GM12878 (cell line): ENCODE data around the gene LHX2. TPM values are rescaled to one million over a fixed set of nuclear protein-coding genes. Genes with fewer than 3 reads are reported as not detected.

Experiments used
- ATAC-seq: fragments of 200-7000 bp; cut with Tn5 transposase; 3 replicates; pipeline ENCODE4 v1.9.1; 2020; ENCODE audit warnings: mild to moderate bottlenecking, moderate library complexity
- BruUV-seq: library from RNA; stranded (reverse); fragments of 400-500 nt; replicated peaks from 2 replicates; lab custom pipeline; 2021; lab: Mats Ljungman, UMichigan
- CTCF ChIA-PET: fragments of 300-600 bp; sonication (Branson Sonifier 250); formaldehyde crosslinking; extraction: SDS; loops from one replicate; lab custom pipeline; 2021; ENCODE audit warnings: inconsistent platforms; lab: Yijun Ruan, JAX
- POLR2A ChIA-PET: fragments of 350-600 bp; formaldehyde crosslinking; extraction: SDS; loops from one replicate; lab custom pipeline; 2021; ENCODE audit warnings: inconsistent platforms; lab: Charles Lee
- RAD21 ChIA-PET: fragments of 300-600 bp; sonication (Branson Sonifier 250); formaldehyde crosslinking; loops from one replicate; lab custom pipeline; 2023; ENCODE audit warnings: antibody characterized with exemption; ENCODE audit not compliant: unreplicated experiment; lab: Charles Lee
- SMC1A ChIA-PET: fragments of 300-600 bp; sonication (Branson Sonifier 250); formaldehyde crosslinking; loops from one replicate; lab custom pipeline; 2023; ENCODE audit not compliant: unreplicated experiment, uncharacterized antibody; lab: Charles Lee
- DNase-seq: peaks from one replicate; pipeline ENCODE4 v3.0.0-alpha.2; 2011; ENCODE audit warnings: low read depth, low spot score
- FAIRE-seq: peaks from 3 replicates; lab custom pipeline; 2011; peaks lifted over from hg19 to GRCh38; lab: Jason Lieb, UNC
- H2AFZ ChIP-seq: 2 replicates; pipeline ENCODE4 v1.6.0; 2011; ENCODE audit warnings: low read depth, low read length, control low read depth; ENCODE audit not compliant: control insufficient read depth
- H3K27ac ChIP-seq: 2 replicates; pipeline ENCODE4 v1.5.1; 2011; ENCODE audit warnings: control low read depth; ENCODE audit not compliant: control insufficient read depth, insufficient read depth
- H3K27me3 ChIP-seq, 2 experiments: replicated peaks in 1 of 2; 2 replicates each; pipeline versions ENCODE4 v1.6.0 to v1.6.1; 2011; ENCODE audit warnings: low read length in 1 of 2; ENCODE audit not compliant: control insufficient read depth in 2 of 2, insufficient read depth in 2 of 2
- H3K36me3 ChIP-seq, 2 experiments: 2 replicates each; pipeline ENCODE4 v1.5.1; 2011; ENCODE audit warnings: low read length in 1 of 2; ENCODE audit not compliant: control insufficient read depth in 2 of 2, insufficient read depth in 2 of 2
- H3K4me1 ChIP-seq: 2 replicates; pipeline ENCODE4 v1.6.1; 2011; ENCODE audit warnings: mild to moderate bottlenecking, low read length, moderate library complexity, mixed read lengths; ENCODE audit not compliant: control insufficient read depth, insufficient read depth
- H3K4me2 ChIP-seq: 2 replicates; pipeline ENCODE4 v1.6.0; 2011; ENCODE audit warnings: control low read depth; ENCODE audit not compliant: control insufficient read depth, insufficient read depth
- H3K4me3 ChIP-seq: fragments of 200-600 bp; sonication (generic); 2 replicates; pipeline ENCODE4 v1.5.1; 2016
- H3K79me2 ChIP-seq: 2 replicates; pipeline ENCODE4 v1.6.0; 2011; ENCODE audit warnings: low read length; ENCODE audit not compliant: control insufficient read depth, insufficient read depth
- H3K9ac ChIP-seq: 2 replicates; pipeline ENCODE4 v1.8.0; 2011; ENCODE audit warnings: low read length, control low read depth, mixed read lengths; ENCODE audit not compliant: control insufficient read depth, insufficient read depth
- H3K9me3 ChIP-seq: replicated peaks from 3 replicates; pipeline ENCODE4 v1.5.1; 2011; ENCODE audit warnings: mild to moderate bottlenecking, low read length; ENCODE audit not compliant: control insufficient read depth, insufficient read depth
- H4K20me1 ChIP-seq: 2 replicates; pipeline ENCODE4 v1.6.0; 2011; ENCODE audit not compliant: control insufficient read depth, insufficient read depth
- ATF3 ChIP-seq: IDR thresholded peaks from 2 replicates; pipeline ENCODE4 v1.6.1; 2011; ENCODE audit warnings: low read depth, mild to moderate bottlenecking, low read length, moderate library complexity, borderline replicate concordance; ENCODE audit errors: extremely low read depth
- FOXK2 ChIP-seq: fragments of 450-650 bp; IDR thresholded peaks from 2 replicates; pipeline ENCODE4 v1.6.1; 2017; ENCODE audit warnings: mild to moderate bottlenecking, moderate library complexity
- MTA3 ChIP-seq: IDR thresholded peaks from 2 replicates; pipeline ENCODE4 v1.6.1; 2012; ENCODE audit warnings: low read length, inconsistent platforms, borderline replicate concordance
- NFIC ChIP-seq: IDR thresholded peaks from 2 replicates; pipeline ENCODE4 v1.6.1; 2012; ENCODE audit warnings: low read depth, mild to moderate bottlenecking, inconsistent platforms, low read length, moderate library complexity
- RFX5 ChIP-seq: IDR thresholded peaks from 2 replicates; pipeline ENCODE4 v1.6.1; 2011; ENCODE audit warnings: low read depth, low read length, improper control_type of control experiment
- USF2 ChIP-seq: IDR thresholded peaks from 2 replicates; pipeline ENCODE4 v1.6.1; 2011; ENCODE audit warnings: low read depth, low read length, improper control_type of control experiment, borderline replicate concordance
- YBX1 ChIP-seq: fragments of 450-650 bp; IDR thresholded peaks from 2 replicates; pipeline ENCODE4 v1.6.1; 2016; ENCODE audit warnings: antibody characterized with exemption
- WGBS: methylation state at CpG from one replicate; pipeline ENCODE4 v1.1.6; 2016; ENCODE audit warnings: low lambda C conversion rate; ENCODE audit not compliant: insufficient replicate concordance, insufficient coverage; ENCODE audit errors: missing lambda C conversion rate; 5-methylcytosine and 5-hydroxymethylcytosine counted together
- in situ Hi-C: fragments of 300-500 bp; cut with MboI; formaldehyde crosslinking; loops from 9 replicates; pipeline ENCODE4 v1.14.3; 2018; ENCODE audit warnings: mixed read lengths
- intact Hi-C: fragments of 100-400 bp; cut with micrococcal nuclease; formaldehyde crosslinking; loops from one replicate; pipeline ENCODE4 v1.14.2; 2022; ENCODE audit not compliant: unreplicated experiment
- polyA plus RNA-seq, 11 experiments: library from polyadenylated mRNA; depleted of rRNA in 4 of 11; unstranded in 6 of 11; stranded (reverse) in 5 of 11; fragments of >200 nt; fragmentation: Nextera tagmentation in 4 of 11; fragmentation: Illumina TruSeq in 1 of 11; extraction: Ambion mirVana in 4 of 11; extraction: Trizol in 1 of 11; gene quantifications; 1 replicate in 1 of 11; 2 replicates in 10 of 11; pipeline versions ENCODE4 v1.2.1 to v1.2.3, GENCODE V29; 2011 to 2016; ENCODE audit warnings: inconsistent platforms in 2 of 11, missing spikeins in 2 of 11, low read depth in 1 of 11
- total RNA-seq, 4 experiments: library from RNA; depleted of rRNA in 3 of 4; stranded (reverse); fragments of >200 nt in 3 of 4; fragmentation: Illumina TruSeq in 1 of 4; extraction: Trizol in 1 of 4; gene quantifications; 2 replicates each; pipeline versions ENCODE4 v1.2.1 to v1.2.3, GENCODE V29; 2013 to 2021

Gene LHX2
- total and polyA plus RNA-seq, 10 of the 15 experiments (the other 5 are each of a cell fraction or from before 2014, with no cell fraction given), result 0.82 to 69.8 (median 5.3) TPM

DNA sequence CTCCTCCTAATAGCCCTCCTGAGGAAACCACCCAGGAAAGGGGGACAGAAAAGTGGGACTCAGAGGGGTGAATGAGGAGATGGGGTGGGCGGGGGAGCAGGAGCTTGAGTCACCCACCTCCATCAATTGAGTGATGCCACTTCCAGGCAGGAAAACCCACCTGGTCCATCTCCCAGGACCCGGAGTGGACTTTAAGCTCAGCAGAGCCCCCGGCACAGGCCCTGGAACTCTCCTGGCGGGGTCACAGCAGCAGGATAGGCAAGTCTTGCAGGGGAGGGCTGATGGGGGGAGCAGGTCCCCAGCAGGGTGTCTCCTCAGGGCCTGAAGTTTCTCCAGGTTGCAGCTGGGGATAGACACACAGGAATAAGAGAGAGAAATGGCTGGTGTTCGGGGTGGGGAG, 40.8 kb downstream of the LHX2 start:
- Histone ChIP-seq H3K4me1 (peaks cover 4% of the 10 kb centered on the region), H2AFZ (no peak overlapping the region), H3K4me2 (no peak overlapping the region), H4K20me1 (no peaks in the 10 kb centered on the region), H3K27me3 (peaks cover 0 to 5% of the 10 kb centered on the region in 2 experiments; a peak in 1 of 4 replicates), H3K9me3 (peaks cover 3% of the 10 kb centered on the region), H3K9ac (no peak overlapping the region), H3K36me3 (no peaks in the 10 kb centered on the region), H3K27ac (no peak overlapping the region), H3K4me3 (no peak overlapping the region), H3K79me2 (no peaks in the 10 kb centered on the region)
- in situ Hi-C loops, result no loop called here
- intact Hi-C loops, result no loop called here
- no TSS peak for BruUV-seq
- 42% methylated on average over 5 of the region's 5 CpGs for WGBS
- ChIA-PET CTCF (interaction anchor here (1.0 to 4.0 kb wide), 2 partner anchors 11 to 94 kb away, joined by 3 to 24 read pairs; no protein-coding TSS in a partner anchor), SMC1A (interaction anchor here (0.7 kb wide), 1 partner anchor 328 kb away, joined by 3 read pairs; no protein-coding TSS in a partner anchor), RAD21 (interaction anchor here (0.7 kb wide), 1 partner anchor 12 kb away, joined by 4 read pairs; no protein-coding TSS in a partner anchor), POLR2A (interaction anchor here (0.5 kb wide), 1 partner anchor 25 kb away, joined by 5 read pairs; no protein-coding TSS in a partner anchor)
- no peak for TF ChIP-seq USF2
- no peak for TF ChIP-seq FOXK2
- no peak for TF ChIP-seq MTA3
- TF ChIP-seq RFX5, result no peak
- no peak for TF ChIP-seq ATF3
- TF ChIP-seq NFIC, result no peak
- no peak for TF ChIP-seq YBX1
- ATAC-seq, result no peak
- no peak for FAIRE-seq
- no peak for DNase-seq
